ENCODE results near the gene PLAC1.

The PLAC1 gene

DNA sequence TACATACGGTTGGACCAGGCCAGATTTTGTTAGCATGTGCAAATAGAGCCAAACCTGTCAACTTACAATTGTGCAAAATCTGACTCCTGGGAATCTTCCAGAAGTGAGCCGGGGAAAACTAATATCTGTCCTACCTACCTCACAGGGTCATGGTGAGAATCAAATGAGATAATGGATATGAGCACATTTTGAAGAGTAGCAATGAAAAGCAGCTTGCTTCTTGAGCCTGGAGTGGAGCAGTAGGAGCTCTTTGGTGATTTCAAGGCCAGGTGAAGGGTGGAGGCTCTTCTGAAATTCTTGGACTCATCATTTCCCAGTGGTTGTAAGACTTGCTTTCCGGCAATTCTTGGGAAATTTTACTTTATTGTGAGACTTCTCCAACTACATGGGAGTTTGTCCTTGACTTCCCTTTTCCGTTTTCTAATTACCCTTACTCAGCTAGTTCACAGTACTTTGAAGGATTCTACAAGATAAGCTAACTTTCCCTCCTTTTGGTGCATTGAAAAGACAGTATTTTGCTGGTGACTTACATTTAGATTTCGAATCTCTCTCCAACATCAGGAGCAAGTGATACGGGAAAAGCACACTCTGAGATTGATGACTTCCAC lies 12.2 kb downstream of the PLAC1 start:
- no peak overlapping the region for H3K4me3 ChIP-seq (ENCODE audit: low read depth, low read length)
- no peaks in the 10 kb centered on the region for H3K27me3 ChIP-seq (ENCODE audit: insufficient read depth, low read depth, severe bottlenecking)
- H3K9me3 ChIP-seq (ENCODE audit: severe bottlenecking), result no peaks in the 10 kb centered on the region
- TF ChIP-seq, protein P1, sequence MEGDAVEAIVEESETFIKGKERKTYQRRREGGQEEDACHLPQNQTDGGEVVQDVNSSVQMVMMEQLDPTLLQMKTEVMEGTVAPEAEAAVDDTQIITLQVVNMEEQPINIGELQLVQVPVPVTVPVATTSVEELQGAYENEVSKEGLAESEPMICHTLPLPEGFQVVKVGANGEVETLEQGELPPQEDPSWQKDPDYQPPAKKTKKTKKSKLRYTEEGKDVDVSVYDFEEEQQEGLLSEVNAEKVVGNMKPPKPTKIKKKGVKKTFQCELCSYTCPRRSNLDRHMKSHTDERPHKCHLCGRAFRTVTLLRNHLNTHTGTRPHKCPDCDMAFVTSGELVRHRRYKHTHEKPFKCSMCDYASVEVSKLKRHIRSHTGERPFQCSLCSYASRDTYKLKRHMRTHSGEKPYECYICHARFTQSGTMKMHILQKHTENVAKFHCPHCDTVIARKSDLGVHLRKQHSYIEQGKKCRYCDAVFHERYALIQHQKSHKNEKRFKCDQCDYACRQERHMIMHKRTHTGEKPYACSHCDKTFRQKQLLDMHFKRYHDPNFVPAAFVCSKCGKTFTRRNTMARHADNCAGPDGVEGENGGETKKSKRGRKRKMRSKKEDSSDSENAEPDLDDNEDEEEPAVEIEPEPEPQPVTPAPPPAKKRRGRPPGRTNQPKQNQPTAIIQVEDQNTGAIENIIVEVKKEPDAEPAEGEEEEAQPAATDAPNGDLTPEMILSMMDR (IDR thresholded peaks at IDR 0.05; ENCODE audit: low read depth, low read length), result no peak
- DNase-seq, result no peak
- H3K27ac ChIP-seq, result no peak overlapping the region
- H3K36me3 ChIP-seq, result no peaks in the 10 kb centered on the region

DNA sequence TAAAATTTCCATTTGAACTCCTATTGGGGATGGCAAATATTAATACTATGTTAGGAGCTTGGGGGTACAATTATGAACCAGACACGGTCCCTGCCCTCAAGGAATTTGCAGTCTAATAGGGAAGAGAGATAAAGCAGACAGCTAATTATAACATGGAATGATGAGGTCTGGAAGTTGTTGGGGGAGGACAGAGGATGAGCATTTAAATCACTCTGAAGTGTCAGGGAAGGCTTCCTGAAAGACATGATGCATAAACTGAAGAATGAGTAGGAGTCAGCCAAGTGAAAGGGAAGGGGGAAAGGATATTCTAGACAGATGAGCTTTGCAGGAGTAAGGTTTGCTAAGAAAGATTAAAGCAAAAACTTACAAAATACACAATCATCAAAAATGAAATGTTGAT lies 15.9 kb downstream of the PLAC1 start:
- TF ChIP-seq, protein P1 (IDR thresholded peaks at IDR 0.05; ENCODE audit: low read depth, low read length), result no peak
- Histone ChIP-seq H3K36me3 (no peaks in the 10 kb centered on the region), H3K27me3 (ENCODE audit: insufficient read depth, low read depth, severe bottlenecking) (no peaks in the 10 kb centered on the region), H3K27ac (no peak overlapping the region), H3K4me3 (ENCODE audit: low read depth, low read length) (no peak overlapping the region), H3K9me3 (ENCODE audit: severe bottlenecking) (no peaks in the 10 kb centered on the region)
- DNase-seq, result no peak

DNA sequence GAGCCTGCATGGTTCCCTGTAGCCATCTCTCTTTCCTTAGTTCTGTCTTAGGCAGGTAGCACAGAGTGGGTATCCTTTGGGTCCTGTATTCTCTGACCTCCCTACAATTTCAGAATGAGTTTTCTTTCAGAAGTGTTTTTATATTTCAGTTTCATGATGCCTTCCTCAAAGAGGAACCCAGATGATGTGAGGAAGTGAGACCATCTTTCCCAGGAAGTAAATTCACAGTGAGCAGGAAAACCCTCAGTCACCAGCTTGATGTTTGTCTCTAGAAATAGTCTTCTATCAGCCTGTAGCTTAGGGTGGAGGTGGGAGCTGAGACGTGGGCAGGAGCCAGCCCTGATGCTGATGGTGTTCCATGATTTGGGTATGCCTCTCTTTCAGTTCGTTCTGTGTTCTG lies 16.9 kb downstream of the PLAC1 start:
- no peaks in the 10 kb centered on the region for H3K36me3 ChIP-seq
- H3K27ac ChIP-seq, result no peak overlapping the region
- no peaks in the 10 kb centered on the region for H3K9me3 ChIP-seq (ENCODE audit: severe bottlenecking)
- no peak for DNase-seq
- no peak overlapping the region for H3K4me3 ChIP-seq (ENCODE audit: low read depth, low read length)
- H3K27me3 ChIP-seq (ENCODE audit: insufficient read depth, low read depth, severe bottlenecking), result no peaks in the 10 kb centered on the region
- TF ChIP-seq, protein P1 (IDR thresholded peaks at IDR 0.05; ENCODE audit: low read depth, low read length), result no peak

DNA sequence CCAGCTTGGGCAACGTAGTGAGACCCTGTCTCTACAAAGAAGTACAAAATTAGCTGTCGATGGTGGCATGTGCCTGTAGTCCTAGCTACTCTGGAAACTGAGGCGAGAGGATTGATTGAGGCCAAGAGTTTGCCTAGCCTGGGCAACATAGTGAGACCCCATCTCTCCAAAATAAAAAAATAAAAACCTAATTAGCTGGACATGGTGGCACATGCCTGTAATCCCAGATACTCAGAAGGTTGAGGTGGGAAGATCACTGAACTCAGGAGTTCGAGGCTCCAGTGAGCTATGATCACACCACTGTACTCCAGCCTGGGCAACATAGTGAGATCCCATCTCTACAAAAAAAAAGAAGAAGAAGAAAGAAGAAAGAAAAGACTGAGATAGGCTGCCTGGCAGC lies 17.4 kb downstream of the PLAC1 start:
- TF ChIP-seq, protein P1 (IDR thresholded peaks at IDR 0.05; ENCODE audit: low read depth, low read length), result no peak
- H3K27ac ChIP-seq, result no peak overlapping the region
- DNase-seq, result no peak
- no peak overlapping the region for H3K4me3 ChIP-seq (ENCODE audit: low read depth, low read length)
- H3K9me3 ChIP-seq (ENCODE audit: severe bottlenecking), result no peaks in the 10 kb centered on the region
- no peaks in the 10 kb centered on the region for H3K36me3 ChIP-seq
- H3K27me3 ChIP-seq (ENCODE audit: insufficient read depth, low read depth, severe bottlenecking), result no peaks in the 10 kb centered on the region

DNA sequence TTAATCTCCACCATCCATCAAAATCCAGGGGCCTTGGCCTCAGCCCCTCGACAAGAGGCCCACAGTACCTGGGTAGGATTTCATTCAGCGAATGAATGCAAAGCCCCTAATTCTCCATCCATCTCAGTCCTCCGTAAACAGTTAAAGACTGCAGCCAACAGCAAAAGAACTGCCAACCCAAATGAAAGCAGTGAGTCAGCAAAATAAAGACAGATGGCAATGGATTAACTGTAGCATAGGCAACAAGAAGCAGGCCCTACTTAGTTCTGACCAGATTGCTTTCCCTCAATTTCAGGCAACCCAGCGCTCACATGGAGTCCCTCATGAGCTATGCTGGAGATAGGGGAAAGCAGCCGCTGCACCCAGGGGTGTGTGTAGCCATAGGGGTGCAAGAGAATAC lies 21.4 kb downstream of the PLAC1 start:
- Histone ChIP-seq H3K27me3 (ENCODE audit: insufficient read depth, low read depth, severe bottlenecking) (peaks cover 3% of the 10 kb centered on the region), H3K4me3 (ENCODE audit: low read depth, low read length) (no peak overlapping the region), H3K36me3 (no peaks in the 10 kb centered on the region), H3K9me3 (ENCODE audit: severe bottlenecking) (no peaks in the 10 kb centered on the region), H3K27ac (peak overlapping the region; percentile 63)
- TF ChIP-seq, protein P1 (IDR thresholded peaks at IDR 0.05; ENCODE audit: low read depth, low read length), result no peak
- DNase-seq, result peak; percentile 46

DNA sequence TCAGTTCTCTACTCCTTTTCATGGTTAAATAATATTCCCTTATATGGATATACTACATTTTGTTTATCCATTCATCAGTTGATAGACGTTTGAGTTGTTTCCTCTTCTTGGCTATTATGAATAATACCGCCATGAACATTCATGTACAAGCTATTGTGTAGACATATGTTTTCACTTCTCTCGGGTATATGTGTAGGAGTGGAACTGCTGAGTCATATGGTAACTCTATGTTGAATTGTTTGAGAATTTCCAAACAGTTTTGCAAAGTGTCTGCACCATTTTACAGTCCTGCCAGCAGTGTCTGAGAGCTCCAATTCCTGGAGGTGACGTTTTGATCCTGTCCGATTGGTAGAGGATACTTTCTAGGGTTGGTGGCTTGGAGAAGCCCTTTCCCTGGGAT lies 23.6 kb downstream of the PLAC1 start:
- peaks cover 3% of the 10 kb centered on the region for H3K27me3 ChIP-seq (ENCODE audit: insufficient read depth, low read depth, severe bottlenecking)
- no peaks in the 10 kb centered on the region for H3K9me3 ChIP-seq (ENCODE audit: severe bottlenecking)
- H3K36me3 ChIP-seq, result no peaks in the 10 kb centered on the region
- H3K27ac ChIP-seq, result no peak overlapping the region
- TF ChIP-seq, protein P1 (IDR thresholded peaks at IDR 0.05; ENCODE audit: low read depth, low read length), result no peak
- no peak overlapping the region for H3K4me3 ChIP-seq (ENCODE audit: low read depth, low read length)
- DNase-seq, result no peak
